D721Med (cell line): ENCODE results near the gene PEF1.

Experiments
- DNase-seq: peaks from one replicate; pipeline ENCODE4 v3.0.0; 2011; ENCODE audit warnings: low spot score; ENCODE audit not compliant: insufficient read length
- FAIRE-seq: peaks from 2 replicates; lab custom pipeline; 2011; peaks lifted over from hg19 to GRCh38; lab: Jason Lieb, UNC
- CTCF ChIP-seq: IDR thresholded peaks from 2 replicates; pipeline ENCODE4 v1.5.1; 2012; ENCODE audit warnings: mild to moderate bottlenecking, control low read depth; ENCODE audit not compliant: insufficient read depth; ENCODE audit errors: missing control alignments

PEF1 gene

GRCh38 chr1:31617218-31617915, 27.3 kb downstream of the PEF1 start, which contains the start of gene HCRTR1:
HCRTR1 (plus strand) TSS chr1:31617689; CDS start chr1:31619193, 1,504 bp downstream.
- TF ChIP-seq CTCF, result no peak
- DNase-seq, result no peak
- no peak for FAIRE-seq

- no peak for FAIRE-seq
- DNase-seq, result no peak
- TF ChIP-seq CTCF, result no peak
These were observed 28.7 kb downstream of the PEF1 start for GRCh38 chr1:31615939-31616338.

GRCh38 chr1:31615414-31615813, 29.3 kb downstream of the PEF1 start:
- no peak for TF ChIP-seq CTCF
- FAIRE-seq, result no peak

GRCh38 chr1:31614414-31615005, 30.2 kb downstream of the PEF1 start:
- FAIRE-seq, result no peak

More at GRCh38 chr1:31615414-31615813, 29.3 kb downstream of the PEF1 start:
- no peak for DNase-seq

GRCh38 chr1:31609514-31610118, 35.1 kb downstream of the PEF1 start:
- no peak for TF ChIP-seq CTCF
- FAIRE-seq, result no peak
- DNase-seq, result no peak

More at GRCh38 chr1:31614414-31615005, 30.2 kb downstream of the PEF1 start:
- TF ChIP-seq CTCF, result no peak
- no peak for DNase-seq

GRCh38 chr1:31607360-31607759, 37.3 kb downstream of the PEF1 start:
- no peak for DNase-seq
- TF ChIP-seq CTCF, result no peak
- no peak for FAIRE-seq
